T47D (cell line): ENCODE results near the gene TOX3.

ENCODE experiments used
- DNase-seq, 2 experiments: peaks; one replicate each; pipeline versions ENCODE4 v3.0.0 to v3.0.0-alpha.2; 2011 to 2012; ENCODE audit warnings: low read depth in 1 of 2, low spot score in 1 of 2
- JUND ChIP-seq: IDR thresholded peaks from 2 replicates; pipeline ENCODE4 v1.6.1; 2012; ENCODE audit warnings: low read depth
- in situ Hi-C: cut with HindIII; loops from 2 replicates; pipeline ENCODE4 v1.10.0; 2016; ENCODE audit warnings: low sequenced_read_pairs, low pct_unique_long_range_greater_than_20kb

TOX3 gene

GRCh38 chr16:52547004-52547833 lies at the start of gene TOX3:
Gene TOX3, minus strand, starts transcription at chr16:52547143. Its CDS starts 420 bp downstream, at chr16:52546723.
- no peak for TF ChIP-seq JUND
- DNase-seq, result no peak
- in situ Hi-C loops, result no loop called here

GRCh38 chr16:52592778-52593177 lies 45.8 kb upstream of the TOX3 start:
- no peak for DNase-seq
- in situ Hi-C loops, result no loop called here
- TF ChIP-seq JUND, result no peak

- DNase-seq, result no peak
- no peak for TF ChIP-seq JUND
- in situ Hi-C loops, result no loop called here
Measured at GRCh38 chr16:52591934-52592592, 45.1 kb upstream of the TOX3 start.

- in situ Hi-C loops, result no loop called here
- DNase-seq, result no peak
- TF ChIP-seq JUND, result no peak
Measured at GRCh38 chr16:52591471-52591870, 44.5 kb upstream of the TOX3 start.

GRCh38 chr16:52586159-52586558 lies 39.2 kb upstream of the TOX3 start:
- no peak for TF ChIP-seq JUND
- in situ Hi-C loops, result no loop called here
- DNase-seq, result no peak

GRCh38 chr16:52584354-52585320 lies 37.7 kb upstream of the TOX3 start:
- no peak for TF ChIP-seq JUND
- in situ Hi-C loops, result no loop called here
- DNase-seq, result no peak

- in situ Hi-C loops, result no loop called here
- TF ChIP-seq JUND, result no peak
- DNase-seq, result peak in 1 of 2 experiments; percentile 7
Measured at GRCh38 chr16:52581530-52581929, 34.6 kb upstream of the TOX3 start.

- no peak for TF ChIP-seq JUND
- no peak for DNase-seq
- in situ Hi-C loops, result no loop called here
Measured at GRCh38 chr16:52580488-52580887, 33.5 kb upstream of the TOX3 start.

GRCh38 chr16:52578829-52579498 lies 32.0 kb upstream of the TOX3 start:
- in situ Hi-C loops, result no loop called here
- TF ChIP-seq JUND, result no peak
- DNase-seq, result no peak

- no peak for TF ChIP-seq JUND
- DNase-seq, result no peak
- in situ Hi-C loops, result no loop called here
Measured at GRCh38 chr16:52578007-52578828, 31.3 kb upstream of the TOX3 start.

GRCh38 chr16:52577130-52577706 lies 30.3 kb upstream of the TOX3 start:
- in situ Hi-C loops, result no loop called here
- TF ChIP-seq JUND, result no peak
- DNase-seq, result no peak
